SIG-M5 treated with dmso at 0.1 percent for 504 hours (cell line): ENCODE measurements around the gene CNTN3.

Experiments used
- DNase-seq: peaks from one replicate; lab custom pipeline; 2025; ENCODE audit not compliant: unreplicated experiment; lab: John Stamatoyannopoulos, UW

CNTN3 gene

GRCh38 chr3:74614107-74614967, at the start of gene CNTN3:
TSS of gene CNTN3 (minus strand) at chr3:74614659. CDS start at chr3:74521112, 93,547 bp downstream.
- DNase-seq: no peak

- no peak for DNase-seq
Observed at GRCh38 chr3:74663178-74663577, 48.7 kb upstream of the CNTN3 start.

- peak; percentile 11 for DNase-seq
Observed at GRCh38 chr3:74661672-74662071, 47.2 kb upstream of the CNTN3 start.

GRCh38 chr3:74651885-74652284, 37.4 kb upstream of the CNTN3 start:
- no peak for DNase-seq

- DNase-seq: no peak
Observed at GRCh38 chr3:74651292-74651691, 36.8 kb upstream of the CNTN3 start.

GRCh38 chr3:74648107-74648506, 33.6 kb upstream of the CNTN3 start:
- DNase-seq: no peak

- DNase-seq: no peak
Observed at GRCh38 chr3:74646094-74646493, 31.6 kb upstream of the CNTN3 start.

- DNase-seq: no peak
Observed at GRCh38 chr3:74643636-74644035, 29.2 kb upstream of the CNTN3 start.

- DNase-seq: no peak
Observed at GRCh38 chr3:74642876-74643275, 28.4 kb upstream of the CNTN3 start.

GRCh38 chr3:74640211-74640610, 25.8 kb upstream of the CNTN3 start:
- DNase-seq: no peak

- no peak for DNase-seq
Observed at GRCh38 chr3:74639681-74640080, 25.2 kb upstream of the CNTN3 start.

- DNase-seq: no peak
Observed at GRCh38 chr3:74636981-74637380, 22.5 kb upstream of the CNTN3 start.

GRCh38 chr3:74633021-74633420, 18.6 kb upstream of the CNTN3 start:
- no peak for DNase-seq

- no peak for DNase-seq
Observed at GRCh38 chr3:74631351-74632140, 17.1 kb upstream of the CNTN3 start.

- DNase-seq: no peak
Observed at GRCh38 chr3:74630602-74631001, 16.1 kb upstream of the CNTN3 start.

GRCh38 chr3:74626011-74626410, 11.6 kb upstream of the CNTN3 start:
- DNase-seq: no peak

- no peak for DNase-seq
Observed at GRCh38 chr3:74624301-74624700, 9.8 kb upstream of the CNTN3 start.

- no peak for DNase-seq
Observed at GRCh38 chr3:74623261-74623836, 8.9 kb upstream of the CNTN3 start.

GRCh38 chr3:74621581-74621980, 7.1 kb upstream of the CNTN3 start:
- no peak for DNase-seq

- DNase-seq: no peak
Observed at GRCh38 chr3:74617776-74618175, 3.3 kb upstream of the CNTN3 start.

GRCh38 chr3:74613521-74614106, 845 bp downstream of the CNTN3 start:
- DNase-seq: no peak
